Stimulated activated CD8-positive, alpha-beta memory T cell treated with anti-CD3 and anti-CD28 coated beads, Interleukin-15, amount 100 ng/mL, for 1 hour (primary cell): Measurements from ENCODE around the gene SORBS2.

ENCODE experiments used
- DNase-seq: peaks from one replicate; pipeline ENCODE4 v3.0.0-alpha.2; 2020; ENCODE audit warnings: low read depth

Gene SORBS2

GRCh38 chr4:185834778-185835177, 22.8 kb upstream of the SORBS2 start:
- no peak for DNase-seq

- DNase-seq = no peak
Observed at GRCh38 chr4:185834088-185834487, 22.1 kb upstream of the SORBS2 start.

GRCh38 chr4:185833055-185833598, 21.1 kb upstream of the SORBS2 start:
- no peak for DNase-seq

- DNase-seq = no peak
Observed at GRCh38 chr4:185831125-185831815, 19.3 kb upstream of the SORBS2 start.

- no peak for DNase-seq
Observed at GRCh38 chr4:185830263-185830994, 18.4 kb upstream of the SORBS2 start.

- no peak for DNase-seq
Observed at GRCh38 chr4:185826381-185826780, 14.4 kb upstream of the SORBS2 start.

- no peak for DNase-seq
Observed at GRCh38 chr4:185825737-185826136, 13.7 kb upstream of the SORBS2 start.

- no peak for DNase-seq
Observed at GRCh38 chr4:185822791-185823190, 10.8 kb upstream of the SORBS2 start.

- no peak for DNase-seq
Observed at GRCh38 chr4:185821029-185821419, 9.0 kb upstream of the SORBS2 start.

GRCh38 chr4:185820146-185821028, 8.4 kb upstream of the SORBS2 start:
- DNase-seq = no peak

GRCh38 chr4:185819144-185819543, 7.2 kb upstream of the SORBS2 start:
- no peak for DNase-seq

- no peak for DNase-seq
Observed at GRCh38 chr4:185817403-185817818, 5.4 kb upstream of the SORBS2 start.

GRCh38 chr4:185813133-185813532, 1.1 kb upstream of the SORBS2 start:
- DNase-seq = no peak

GRCh38 chr4:185810746-185811508, 1.1 kb downstream of the SORBS2 start:
- no peak for DNase-seq

- DNase-seq = no peak
Observed at GRCh38 chr4:185809533-185810071, 2.4 kb downstream of the SORBS2 start.

GRCh38 chr4:185809121-185809520, 2.9 kb downstream of the SORBS2 start:
- no peak for DNase-seq

- no peak for DNase-seq
Observed at GRCh38 chr4:185805979-185806378, 6.0 kb downstream of the SORBS2 start.

- DNase-seq = no peak
Observed at GRCh38 chr4:185805262-185805802, 6.7 kb downstream of the SORBS2 start.

- no peak for DNase-seq
Observed at GRCh38 chr4:185803022-185803421, 9.0 kb downstream of the SORBS2 start.

GRCh38 chr4:185801471-185801870, 10.5 kb downstream of the SORBS2 start:
- no peak for DNase-seq
